GM19043 (cell line): Measurements from ENCODE around the gene C2orf81.

ENCODE experiments used
- ATAC-seq: cut with Tn5 transposase; IDR thresholded peaks from one replicate; pipeline ENCODE4 v1.9.1; 2021; ENCODE audit warnings: low read depth; ENCODE audit not compliant: unreplicated experiment

The C2orf81 gene

DNA sequence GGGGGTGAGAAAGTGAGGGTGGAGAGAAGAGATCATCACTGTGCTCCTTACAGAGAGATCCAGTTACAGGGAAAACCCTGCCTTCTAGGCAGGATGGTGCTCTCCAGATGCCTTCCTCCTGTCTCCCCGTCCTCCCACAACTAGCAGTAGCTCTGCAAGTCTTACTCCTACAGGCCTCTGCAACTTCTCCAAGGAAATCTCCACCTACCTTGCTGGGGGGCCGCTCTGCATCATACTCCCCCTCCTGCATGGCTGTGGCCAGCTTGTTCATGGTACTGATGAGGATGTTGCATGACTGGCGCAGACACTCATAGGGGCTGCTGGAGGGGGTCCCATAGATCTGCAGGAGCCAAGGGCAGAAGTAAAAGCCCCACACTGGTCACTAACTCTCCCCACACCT is 55.4 kb downstream of the C2orf81 start:
- ATAC-seq: no peak

GRCh38 chr2:74364533-74365505 is 56.6 kb downstream of the C2orf81 start:
- ATAC-seq: no peak
